GM13977 (cell line): Measurements from ENCODE around the gene UPK1B.

Experiments used
- DNase-seq: peaks from one replicate; pipeline ENCODE4 v3.0.0; 2012; ENCODE audit warnings: low spot score
- CTCF ChIP-seq: IDR thresholded peaks from 2 replicates; pipeline ENCODE4 v1.5.1; 2012; ENCODE audit warnings: mild to moderate bottlenecking, control low read depth; ENCODE audit not compliant: insufficient read depth; ENCODE audit errors: extremely low read depth, missing control alignments
- in situ Hi-C: fragments of 300-500 bp; cut with MboI; formaldehyde crosslinking; loops from one replicate; pipeline ENCODE4 v1.12.0; 2022; ENCODE audit warnings: low sequenced_read_pairs, low pct_unique_long_range_greater_than_20kb, mixed read lengths, inconsistent platforms; ENCODE audit not compliant: unreplicated experiment

UPK1B gene

GRCh38 chr3:119243712-119244111, 70.3 kb downstream of the UPK1B start:
- TF ChIP-seq CTCF, result no peak
- in situ Hi-C loops, result loop anchor here (25.0 kb wide), 1 partner anchor 356 kb away; no protein-coding TSS in a partner anchor
- no peak for DNase-seq

GRCh38 chr3:119245778-119246177, 72.4 kb downstream of the UPK1B start:
- TF ChIP-seq CTCF, result no peak
- in situ Hi-C loops, result loop anchor here (25.0 kb wide), 1 partner anchor 358 kb away; no protein-coding TSS in a partner anchor
- no peak for DNase-seq
